Psoas muscle (tissue), 8 donors: ENCODE measurements around the gene TOR2A. TPM values are rescaled to one million over a fixed set of nuclear protein-coding genes. Genes with fewer than 3 reads are reported as not detected.
A peak's percentile ranks its signal among the peaks of the same experiment; 100 is the strongest.

Experiments
- ATAC-seq, 4 donors: fragments of 200-7000 bp; cut with Tn5 transposase; one replicate each; pipeline ENCODE4 v1.9.1; 2020; ENCODE audit warnings: moderate library complexity in 3 of 4, mild to moderate bottlenecking in 2 of 4
- DNase-seq, 2 donors: peaks; one replicate each; pipeline ENCODE4 v3.0.0-alpha.2; 2020
- H3K27ac ChIP-seq: fragments of 200-600 bp; one replicate; pipeline ENCODE4 v1.8.0; 2022
- H3K27me3 ChIP-seq, 3 donors: fragments of 200-600 bp in 1 of 3; one replicate each; pipeline versions ENCODE4 v1.6.1 to v1.8.0; 2013 to 2022; ENCODE audit warnings: low read length in 2 of 3, mild to moderate bottlenecking in 2 of 3, moderate library complexity in 1 of 3; ENCODE audit not compliant: insufficient read depth in 3 of 3
- H3K36me3 ChIP-seq, 2 donors: fragments of 200-600 bp in 1 of 2; one replicate each; pipeline versions ENCODE4 v1.6.1 to v1.8.0; 2013 to 2022; ENCODE audit warnings: low read depth in 1 of 2, mild to moderate bottlenecking in 1 of 2, moderate library complexity in 1 of 2; ENCODE audit not compliant: insufficient read depth in 1 of 2
- H3K4me1 ChIP-seq: fragments of 200-600 bp; one replicate; pipeline ENCODE4 v1.8.0; 2022
- H3K4me3 ChIP-seq: fragments of 200-600 bp; one replicate; pipeline ENCODE4 v1.8.0; 2022; ENCODE audit warnings: mild to moderate bottlenecking
- H3K9me3 ChIP-seq: fragments of 200-600 bp; one replicate; pipeline ENCODE4 v1.8.0; 2022
- CTCF ChIP-seq: fragments of 200-600 bp; IDR thresholded peaks from one replicate; pipeline ENCODE4 v1.8.0; 2022; ENCODE audit warnings: antibody characterized with exemption
- WGBS, 3 donors: extraction: QIAGEN DNeasy Blood & Tissue Kit; methylation state at CpG; one replicate each; pipeline versions ENCODE4 v1.1.6 to v1.1.7; 2013; 5-methylcytosine and 5-hydroxymethylcytosine counted together
- intact Hi-C, 2 donors: fragments of 100-400 bp; cut with DNase I; formaldehyde crosslinking; loops; one replicate each; pipeline versions ENCODE4 v1.11.0 to v1.14.2; 2022
- polyA plus RNA-seq, 3 donors: library from polyadenylated mRNA; stranded (reverse); fragments of 200-250 nt; gene quantifications; one replicate each; pipeline ENCODE4 v1.2.3, GENCODE V29; 2013
- total RNA-seq, 4 donors: library from RNA; stranded (reverse); fragmentation: NEBNext Ultra II Directional in 2 of 4; extraction: Animal tissue kit (Norgen Biotek cat#: 25700) in 2 of 4; gene quantifications; one replicate each; pipeline versions ENCODE4 v1.2.1 to v1.2.4, GENCODE V29; 2021 to 2023
- donor health status: healthy with polysubstance abuse.
- donor health status: DM: no; HTN: no; CAD: no; lungs with moderate emphysema.
- donor health status: Bipolar disorder and iron deficiency.
- donor health status: healthy.
- donor health status: DM: yes; HTN: yes; CAD: no.
- donor health status: DM: no; HTN: no; CAD: no.
- donor health status: DM: no; HTN: no; CAD: no.
- donor health status: DM: yes; HTN: yes; CAD: no.

The TOR2A gene
- total and polyA plus RNA-seq, 7 donors: 2.8 to 6.9 (median 4.6) TPM

- no peaks in the 10 kb centered on the region for H3K36me3 ChIP-seq
- TF ChIP-seq CTCF: no peak
- intact Hi-C loops: no loop called here
- 69 to 78% (median 76%) methylated on average over 5 of the region's 5 CpGs for WGBS, 3 donors
- H3K9me3 ChIP-seq: no peaks in the 10 kb centered on the region
- peak overlapping the region; percentile 38 for H3K4me3 ChIP-seq
- no peak overlapping the region for H3K27ac ChIP-seq
- no peak for ATAC-seq
- no peaks in the 10 kb centered on the region for H3K4me1 ChIP-seq
- DNase-seq: no peak
- no peaks in the 10 kb centered on the region for H3K27me3 ChIP-seq
These were observed 41.8 kb upstream of the TOR2A start for GRCh38 chr9:127776924-127777289.

- WGBS, 3 donors: 60 to 63% (median 60%) methylated on average over 14 to 15 of the region's 15 CpGs
- Histone ChIP-seq H3K27ac (no peak overlapping the region), H3K36me3 (no peaks in the 10 kb centered on the region), H3K27me3 (no peaks in the 10 kb centered on the region), H3K4me1 (no peaks in the 10 kb centered on the region), H3K4me3 (peak overlapping the region; percentile 38), H3K9me3 (no peaks in the 10 kb centered on the region)
- no peak for TF ChIP-seq CTCF
- DNase-seq (peak in 1 of 2 donors; percentile 70), ATAC-seq (no peak)
- intact Hi-C loops: no loop called here
These were observed 41.3 kb upstream of the TOR2A start for GRCh38 chr9:127776195-127776923.

GRCh38 chr9:127773981-127774380, 38.9 kb upstream of the TOR2A start:
- no peak for DNase-seq
- WGBS, 3 donors: 81 to 90% (median 88%) methylated on average over 10 of the region's 10 CpGs

GRCh38 chr9:127773272-127773671, 38.2 kb upstream of the TOR2A start:
- DNase-seq (no peak), ATAC-seq (no peak)
- no peak for TF ChIP-seq CTCF
- 85 to 87% (median 86%) methylated on average over 3 of the region's 3 CpGs for WGBS, 3 donors
- H3K4me1 ChIP-seq: peaks cover 6% of the 10 kb centered on the region
- intact Hi-C loops: no loop called here
- no peak overlapping the region for H3K4me3 ChIP-seq
- no peak overlapping the region for H3K27ac ChIP-seq
- H3K9me3 ChIP-seq: no peaks in the 10 kb centered on the region
- H3K36me3 ChIP-seq: no peaks in the 10 kb centered on the region
- no peaks in the 10 kb centered on the region for H3K27me3 ChIP-seq

More at GRCh38 chr9:127773981-127774380, 38.9 kb upstream of the TOR2A start:
- no peaks in the 10 kb centered on the region for H3K27me3 ChIP-seq
- peaks cover 6% of the 10 kb centered on the region for H3K4me1 ChIP-seq
- H3K9me3 ChIP-seq: no peaks in the 10 kb centered on the region
- no peak overlapping the region for H3K4me3 ChIP-seq
- intact Hi-C loops: no loop called here
- H3K27ac ChIP-seq: no peak overlapping the region
- ATAC-seq: no peak
- TF ChIP-seq CTCF: no peak
- H3K36me3 ChIP-seq: no peaks in the 10 kb centered on the region

- Histone ChIP-seq H3K27ac (no peak overlapping the region), H3K27me3 (no peaks in the 10 kb centered on the region), H3K4me1 (peaks cover 6% of the 10 kb centered on the region), H3K9me3 (no peaks in the 10 kb centered on the region), H3K36me3 (no peaks in the 10 kb centered on the region), H3K4me3 (no peak overlapping the region)
- intact Hi-C loops: no loop called here
- 93 to 95% (median 94%) methylated on average over 5 of the region's 5 CpGs for WGBS, 3 donors
- no peak for TF ChIP-seq CTCF
- ATAC-seq (no peak), DNase-seq (no peak)
These were observed 37.5 kb upstream of the TOR2A start for GRCh38 chr9:127772603-127773002.
